Stimulated activated CD8-positive, alpha-beta memory T cell treated with anti-CD3 and anti-CD28 coated beads, Interleukin-2, amount 100 ng/mL, for 48 hours (primary cell): ENCODE measurements around the gene POU1F1.
A peak's percentile ranks its signal among the peaks of the same experiment; 100 is the strongest.
"Not testable (repeated sequence)": the region's sequence is repeated elsewhere in the genome, so short reads cannot be mapped to it uniquely, and the experiment has no call there.

ENCODE experiments used
- DNase-seq, 2 donors: peaks; one replicate each; pipeline ENCODE4 v3.0.0-alpha.2; 2020; ENCODE audit warnings: low read depth in 2 of 2

POU1F1 gene, protein sequence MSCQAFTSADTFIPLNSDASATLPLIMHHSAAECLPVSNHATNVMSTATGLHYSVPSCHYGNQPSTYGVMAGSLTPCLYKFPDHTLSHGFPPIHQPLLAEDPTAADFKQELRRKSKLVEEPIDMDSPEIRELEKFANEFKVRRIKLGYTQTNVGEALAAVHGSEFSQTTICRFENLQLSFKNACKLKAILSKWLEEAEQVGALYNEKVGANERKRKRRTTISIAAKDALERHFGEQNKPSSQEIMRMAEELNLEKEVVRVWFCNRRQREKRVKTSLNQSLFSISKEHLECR

DNA sequence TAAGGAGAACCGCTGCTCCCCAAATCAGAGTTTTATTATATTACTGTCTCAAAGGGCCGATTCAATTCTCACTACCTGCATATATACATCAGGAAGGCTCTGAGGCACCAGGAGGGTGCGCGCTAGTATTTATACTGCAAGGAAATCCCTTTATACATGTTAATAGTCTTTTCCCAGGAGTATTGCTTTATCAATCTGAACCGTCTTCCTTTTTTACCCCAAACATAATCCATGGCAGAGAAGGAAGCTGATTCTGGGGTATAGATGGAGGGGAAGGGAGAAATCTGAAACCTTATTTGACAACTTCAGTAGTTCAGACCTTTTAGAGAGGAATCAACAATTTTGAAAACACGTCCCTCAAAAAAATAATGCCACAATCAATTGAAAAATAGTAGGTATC lies at the start of gene POU1F1:
Gene POU1F1 (minus strand): TSS at position 101 of the 400 bp plus-strand sequence. CDS start 122 bp downstream, outside the sequence.
- no peak for DNase-seq

DNA sequence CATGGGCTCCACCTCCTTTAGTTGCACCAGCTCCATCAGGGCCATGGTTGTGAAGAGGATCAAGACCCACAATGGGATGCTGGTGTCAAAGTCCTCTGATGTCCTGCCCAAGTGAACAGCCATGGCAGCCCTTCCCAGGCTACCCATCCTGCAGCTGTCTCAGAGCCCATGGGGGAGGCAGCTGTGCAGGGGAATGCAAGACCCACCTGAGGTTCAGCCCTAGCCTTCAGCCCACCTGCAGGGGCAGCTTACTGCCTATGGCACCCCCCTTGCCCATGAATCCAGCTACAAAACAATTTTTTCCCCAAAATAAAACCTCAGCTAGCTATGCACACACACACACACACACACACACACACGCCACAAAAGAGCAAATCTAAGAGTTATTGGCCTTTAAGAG lies 48.2 kb upstream of the POU1F1 start:
- no peak for DNase-seq

DNA sequence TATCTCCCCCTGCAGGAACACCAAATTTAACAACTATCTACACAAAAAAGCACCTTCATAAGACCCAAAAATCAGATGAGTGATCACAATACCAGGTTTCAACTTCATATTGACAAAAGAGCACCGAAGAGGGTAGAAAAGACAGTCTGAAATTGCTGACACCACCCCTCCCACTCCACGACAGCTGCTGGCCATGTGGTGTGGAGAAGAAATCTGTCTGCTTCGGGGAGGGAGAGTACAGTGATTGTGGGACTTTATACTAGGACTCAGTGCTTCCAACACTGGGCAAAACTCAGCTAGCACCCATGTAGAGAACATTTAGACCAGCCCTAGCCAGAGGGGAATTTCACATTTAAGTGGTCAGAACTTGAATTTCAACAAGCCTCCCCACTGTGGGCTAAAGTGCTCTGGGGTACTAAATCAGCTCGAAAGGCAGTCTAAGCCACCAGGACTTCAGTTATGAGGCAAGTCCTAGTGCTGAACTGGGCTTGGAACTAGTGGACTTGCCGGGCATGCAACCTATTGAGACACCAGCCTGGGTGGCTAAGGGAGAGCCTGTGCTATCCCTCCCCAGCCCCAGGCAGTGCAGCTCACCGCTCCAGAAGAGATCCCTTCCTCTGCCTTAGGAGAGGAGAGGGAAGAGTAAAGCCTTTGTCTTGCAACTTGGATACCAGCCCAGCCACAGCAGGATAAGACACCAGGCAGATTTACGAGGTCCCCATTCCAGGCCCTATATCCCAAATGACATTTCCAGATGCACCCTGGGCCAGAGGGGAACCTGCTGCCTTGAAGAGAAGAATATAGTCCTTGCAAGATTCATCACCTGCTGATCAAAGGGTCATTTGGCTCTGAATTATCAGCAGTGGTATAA lies 44.6 kb upstream of the POU1F1 start:
- no peak for DNase-seq

- no peak for DNase-seq
These were observed 42.2 kb upstream of the POU1F1 start for GRCh38 chr3:87318617-87319021.

GRCh38 chr3:87317779-87318178 lies 41.4 kb upstream of the POU1F1 start:
- DNase-seq = no peak

DNA sequence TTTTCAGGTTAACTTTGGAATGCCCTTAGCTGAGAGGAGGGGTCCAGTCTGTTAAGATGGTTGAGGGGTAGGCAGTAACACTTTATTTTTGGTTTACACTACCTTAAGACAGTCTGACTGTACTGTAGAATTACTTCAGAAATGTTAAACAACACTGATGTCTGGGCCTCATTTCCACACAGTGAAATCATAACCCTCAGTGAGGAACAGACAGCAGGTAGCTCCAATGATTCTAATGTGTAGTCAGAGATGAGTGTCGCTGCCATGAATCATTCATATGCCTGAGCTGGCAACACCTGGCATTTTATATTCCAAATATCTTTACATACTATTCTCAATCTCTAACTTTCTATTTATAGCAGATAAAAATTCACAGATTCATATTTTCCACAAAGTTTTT lies 37.3 kb upstream of the POU1F1 start:
- DNase-seq = no peak

DNA sequence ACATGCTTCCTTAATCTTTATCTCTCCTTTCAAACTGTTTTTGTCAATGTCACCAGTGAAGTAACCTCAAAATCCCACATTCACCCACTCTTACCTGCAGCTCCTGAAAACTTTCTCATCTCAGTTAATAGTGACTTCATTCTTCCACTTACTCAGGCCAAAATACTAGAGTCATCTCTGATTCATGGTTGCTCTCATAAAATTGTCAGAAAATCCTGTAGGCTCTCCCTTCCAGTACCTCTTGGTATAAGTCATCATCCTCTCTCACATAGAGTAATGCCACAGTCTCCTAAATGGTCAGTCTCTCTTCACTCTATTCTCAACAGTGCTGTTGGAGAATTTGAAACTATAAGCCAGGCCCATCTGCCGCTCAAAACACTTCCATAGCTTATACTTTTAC lies 34.9 kb upstream of the POU1F1 start:
- no peak for DNase-seq

DNA sequence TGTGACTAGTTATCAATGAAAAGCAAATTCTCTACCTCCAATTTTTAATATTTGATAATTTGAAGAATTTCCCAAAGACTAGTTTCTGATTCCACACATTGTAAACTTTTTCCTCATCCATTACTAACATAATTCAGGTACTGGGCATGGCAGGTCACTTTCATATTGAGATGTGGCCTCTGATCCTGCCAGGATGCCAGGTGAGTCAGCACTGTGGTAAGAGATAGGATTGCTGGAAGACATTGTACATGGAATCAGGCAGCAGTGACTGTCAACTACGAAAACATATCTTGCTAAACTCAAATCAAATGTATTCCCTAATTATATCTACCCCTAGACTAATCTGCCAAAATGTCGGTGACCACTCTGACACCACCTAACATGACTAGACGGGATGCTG lies 33.2 kb upstream of the POU1F1 start:
- no peak for DNase-seq

DNA sequence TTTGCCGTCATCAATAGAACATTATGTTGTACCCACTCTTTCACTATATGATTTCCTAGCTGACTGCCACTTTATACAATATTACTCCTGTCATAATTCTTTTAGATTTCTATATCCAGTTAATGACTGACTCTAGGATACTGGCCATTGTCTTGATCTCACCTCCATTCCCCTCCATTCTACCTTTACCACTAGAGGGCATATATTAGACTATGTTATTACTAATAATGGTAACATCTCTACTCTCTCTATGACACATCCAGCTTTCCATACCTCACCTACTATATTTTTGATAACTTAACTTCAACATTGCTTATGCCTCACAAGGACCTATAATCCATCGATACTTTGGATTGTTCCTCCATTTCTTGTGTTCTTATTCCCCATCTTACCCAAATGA lies 31.4 kb upstream of the POU1F1 start:
- DNase-seq = no peak

DNA sequence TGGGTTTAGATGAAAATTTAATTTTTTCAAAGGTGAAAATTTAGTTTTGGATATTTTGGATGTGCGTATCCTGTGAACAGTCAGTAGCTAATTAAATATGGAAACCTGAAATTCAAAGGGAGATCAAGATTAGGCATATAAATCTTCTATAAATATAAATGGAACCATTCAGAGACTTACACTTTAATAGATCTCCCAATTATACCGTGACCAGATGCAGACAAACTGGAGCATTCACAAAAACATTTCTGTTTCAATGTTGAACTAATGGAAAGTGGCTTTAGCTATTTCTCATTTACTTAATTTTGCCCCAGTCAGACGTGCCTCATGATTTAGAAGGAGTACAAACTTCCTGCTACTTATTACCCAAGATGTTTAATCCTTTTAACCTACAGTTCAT lies 29.1 kb upstream of the POU1F1 start:
- no peak for DNase-seq

GRCh38 chr3:87305031-87305430 lies 28.6 kb upstream of the POU1F1 start:
- DNase-seq = not testable (repeated sequence)

DNA sequence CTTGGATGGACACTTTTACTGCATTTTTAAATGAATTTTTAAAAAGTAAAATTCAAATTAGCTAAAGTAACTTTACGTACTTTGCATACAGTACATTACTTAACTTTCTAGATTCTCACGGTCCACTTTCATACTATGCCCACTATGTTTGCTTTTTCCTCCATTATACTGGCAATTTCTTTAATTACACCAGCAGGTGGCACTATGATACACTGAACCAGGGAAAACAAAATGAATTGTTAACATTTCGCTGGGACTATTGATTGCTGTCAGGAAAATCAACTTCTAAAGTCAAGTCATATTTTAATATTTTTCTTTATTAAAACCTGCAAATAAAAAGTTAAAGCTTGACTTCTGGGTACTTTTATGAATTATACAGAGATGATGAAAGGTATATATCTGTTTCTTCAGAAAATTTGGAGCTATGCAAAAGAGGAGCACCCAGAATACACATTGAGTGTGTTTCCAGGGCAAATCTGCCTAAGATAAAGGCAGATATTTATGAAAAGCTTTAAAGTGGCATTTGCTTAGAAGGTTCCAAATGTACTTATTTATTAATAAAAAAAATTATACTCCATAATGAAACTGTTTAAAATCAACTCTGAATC lies 21.8 kb upstream of the POU1F1 start:
- DNase-seq = no peak

DNA sequence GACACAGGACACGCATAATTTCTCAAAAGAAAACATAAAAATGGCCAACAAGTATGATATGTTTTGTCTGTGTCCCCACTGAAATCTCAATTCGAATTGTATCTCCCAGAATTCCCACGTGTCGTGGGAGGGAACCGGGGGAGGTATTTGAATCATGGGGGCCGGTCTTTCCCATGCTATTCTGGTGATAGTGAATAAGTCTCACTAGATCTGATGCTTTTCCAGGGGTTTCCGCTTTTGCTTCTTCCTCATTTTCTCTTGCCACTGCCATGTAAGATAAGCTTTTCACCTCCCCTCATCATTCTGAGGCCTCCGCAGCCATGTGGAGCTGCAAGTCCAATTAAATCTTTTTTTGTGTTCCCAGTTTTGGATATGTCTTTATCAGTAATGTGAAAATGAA lies 12.1 kb upstream of the POU1F1 start:
- DNase-seq = no peak

GRCh38 chr3:87287011-87287410 lies 10.6 kb upstream of the POU1F1 start:
- DNase-seq = no peak

DNA sequence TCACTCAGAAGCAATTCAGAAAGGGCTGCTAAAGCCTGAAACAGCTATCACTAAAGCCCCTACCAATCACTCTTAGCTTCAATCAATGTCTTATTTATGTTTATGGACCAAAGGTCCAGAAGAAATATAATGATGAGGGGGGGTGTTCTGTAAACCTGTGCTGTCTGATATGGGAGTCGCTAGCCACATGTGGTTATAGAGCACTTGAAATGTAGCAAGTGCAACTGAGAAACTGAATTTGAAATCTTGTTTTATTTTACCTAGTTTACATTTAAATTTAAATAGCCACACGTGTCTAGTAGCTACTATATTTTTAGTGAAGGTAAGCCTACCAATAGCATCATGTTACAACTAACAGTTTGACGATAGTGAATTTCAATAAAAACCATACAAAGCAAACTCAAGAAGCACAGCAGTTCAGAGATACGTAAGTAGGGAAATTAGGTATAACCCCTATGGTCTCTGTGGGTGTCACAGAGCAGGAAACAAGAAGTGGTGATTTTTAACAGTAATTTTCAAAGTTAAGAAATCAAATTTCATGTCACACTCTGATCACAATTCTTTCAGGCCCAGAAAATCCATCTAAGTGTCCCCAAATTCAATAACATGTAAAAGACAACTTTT lies 3.6 kb downstream of the POU1F1 start:
- DNase-seq = no peak

- no peak for DNase-seq
These were observed 5.3 kb downstream of the POU1F1 start for GRCh38 chr3:87270908-87271700.

- DNase-seq = no peak
These were observed 6.7 kb downstream of the POU1F1 start for GRCh38 chr3:87269723-87270122.

GRCh38 chr3:87268646-87269211 lies 7.7 kb downstream of the POU1F1 start:
- no peak for DNase-seq

DNA sequence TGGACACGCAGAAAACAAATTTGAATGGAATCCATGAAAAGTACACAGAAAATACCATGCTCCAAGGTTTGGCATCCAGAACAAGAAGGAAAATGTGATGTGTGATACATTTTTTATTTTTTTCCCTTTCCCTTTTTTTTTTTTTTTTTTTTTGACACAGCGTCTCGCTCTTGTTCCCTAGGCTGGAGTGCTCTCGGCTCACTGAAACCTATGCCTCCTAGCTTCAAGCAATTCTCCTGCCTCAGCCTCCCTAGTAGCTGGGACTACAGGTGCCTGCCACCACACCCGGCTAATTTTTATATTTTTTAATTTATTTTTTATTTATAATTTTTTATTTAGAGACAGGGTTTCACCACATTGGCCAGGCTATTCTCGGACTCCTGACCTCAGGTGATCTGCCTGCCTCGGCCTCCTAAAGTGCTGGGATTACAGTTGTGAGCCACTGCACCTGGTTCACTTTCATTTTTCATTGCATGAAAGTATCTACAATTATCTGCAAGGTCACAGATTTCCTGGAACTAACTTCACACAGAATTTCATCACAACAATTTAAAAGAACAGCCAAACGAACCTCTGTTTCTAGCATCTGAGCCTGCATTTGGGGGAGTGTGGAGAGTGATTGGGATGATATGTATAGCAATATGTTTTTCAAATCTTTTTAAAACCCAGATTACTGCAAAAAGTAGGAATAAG lies 8.3 kb downstream of the POU1F1 start:
- DNase-seq = no peak

DNA sequence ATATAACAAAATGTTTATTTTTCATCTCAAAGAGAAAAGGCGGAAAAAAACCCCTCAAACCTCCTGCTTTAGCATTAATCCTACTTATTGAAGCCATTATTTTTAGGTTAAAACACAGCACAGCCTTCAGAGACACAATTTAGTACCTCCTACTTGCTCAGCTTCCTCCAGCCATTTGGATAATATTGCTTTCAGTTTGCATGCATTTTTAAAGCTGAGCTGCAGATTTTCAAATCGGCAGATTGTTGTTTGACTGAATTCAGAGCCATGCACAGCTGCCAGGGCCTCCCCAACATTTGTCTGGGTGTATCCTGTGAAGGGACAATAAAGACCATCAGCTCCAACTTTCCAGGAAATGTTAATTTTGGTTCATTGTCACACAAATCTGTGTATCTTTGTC lies 14.5 kb downstream of the POU1F1 start:
- no peak for DNase-seq

DNA sequence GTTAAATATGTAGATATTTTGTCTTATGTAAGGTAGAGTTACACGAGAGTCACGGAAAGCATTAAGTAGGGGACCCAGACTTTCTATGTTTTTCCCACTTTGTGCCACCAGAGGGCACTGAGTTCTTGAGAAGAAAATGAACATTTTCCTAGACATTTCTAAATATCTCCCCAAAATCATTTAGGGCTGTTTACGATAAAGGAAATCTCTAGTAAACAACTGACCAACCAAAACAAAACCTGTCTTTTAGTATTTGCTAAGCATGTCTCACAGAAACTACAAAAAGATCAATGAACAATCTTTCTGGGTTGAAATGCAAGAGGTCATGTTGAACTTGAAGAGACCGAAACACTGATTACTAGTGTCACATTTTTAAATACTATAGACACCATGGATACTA lies 16.1 kb downstream of the POU1F1 start:
- DNase-seq = peak in 1 of 2 donors; percentile 12
